HG02623 (cell line): ENCODE measurements around the gene INSYN2B.
A peak's percentile ranks its signal among the peaks of the same experiment; 100 is the strongest.

Source experiments
- ATAC-seq: cut with Tn5 transposase; IDR thresholded peaks from one replicate; pipeline ENCODE4 v1.9.1; 2021; ENCODE audit warnings: moderate library complexity; ENCODE audit not compliant: unreplicated experiment

Gene INSYN2B

GRCh38 chr5:169934990-169935389, 45.3 kb downstream of the INSYN2B start:
- no peak for ATAC-seq

GRCh38 chr5:169933616-169934015, 46.7 kb downstream of the INSYN2B start:
- ATAC-seq, result no peak

- no peak for ATAC-seq
These were observed 47.2 kb downstream of the INSYN2B start for GRCh38 chr5:169933127-169933526.

GRCh38 chr5:169923988-169924387, 56.3 kb downstream of the INSYN2B start:
- peak; percentile 65 for ATAC-seq

GRCh38 chr5:169922474-169922873, 57.8 kb downstream of the INSYN2B start:
- no peak for ATAC-seq

- no peak for ATAC-seq
These were observed 58.3 kb downstream of the INSYN2B start for GRCh38 chr5:169921949-169922348.

GRCh38 chr5:169921384-169921783, 58.9 kb downstream of the INSYN2B start:
- no peak for ATAC-seq

GRCh38 chr5:169920474-169920873, 59.8 kb downstream of the INSYN2B start:
- no peak for ATAC-seq

GRCh38 chr5:169918228-169918627, 62.1 kb downstream of the INSYN2B start:
- ATAC-seq, result no peak

- no peak for ATAC-seq
These were observed 62.8 kb downstream of the INSYN2B start for GRCh38 chr5:169917500-169917899.

GRCh38 chr5:169914766-169915165, 65.5 kb downstream of the INSYN2B start:
- ATAC-seq, result no peak

GRCh38 chr5:169913479-169913878, 66.8 kb downstream of the INSYN2B start:
- ATAC-seq, result no peak

GRCh38 chr5:169911448-169912212, 68.7 kb downstream of the INSYN2B start:
- ATAC-seq, result no peak

GRCh38 chr5:169910393-169910792, 69.9 kb downstream of the INSYN2B start:
- no peak for ATAC-seq

- ATAC-seq, result no peak
These were observed 70.3 kb downstream of the INSYN2B start for GRCh38 chr5:169909945-169910344.

GRCh38 chr5:169908864-169909263, 71.4 kb downstream of the INSYN2B start:
- no peak for ATAC-seq

GRCh38 chr5:169906745-169907649, 73.3 kb downstream of the INSYN2B start:
- ATAC-seq, result no peak

- ATAC-seq, result no peak
These were observed 75.3 kb downstream of the INSYN2B start for GRCh38 chr5:169905017-169905416.

GRCh38 chr5:169904508-169904907, 75.8 kb downstream of the INSYN2B start:
- no peak for ATAC-seq

GRCh38 chr5:169904059-169904458, 76.2 kb downstream of the INSYN2B start:
- no peak for ATAC-seq

GRCh38 chr5:169901896-169902295, 78.4 kb downstream of the INSYN2B start:
- no peak for ATAC-seq

GRCh38 chr5:169897481-169897880, 82.8 kb downstream of the INSYN2B start:
- ATAC-seq, result no peak
